MM.1S (cell line): ENCODE data around the gene TRPV4.

Source experiments
- EZH2 ChIP-seq: fragments of 300-600 bp; sonication (generic); optimal IDR thresholded peaks from 2 replicates; pipeline ENCODE3; 2017; ENCODE audit warnings: low read depth, mild to moderate bottlenecking, antibody characterized with exemption, low read length, mixed read lengths
- EZH2phosphoT487 ChIP-seq: fragments of 300-600 bp; sonication (generic); IDR thresholded peaks from 2 replicates; pipeline ENCODE4 v1.6.1; 2018; ENCODE audit warnings: antibody characterized with exemption, low read length
- TF ChIP-seq, protein P1 (sequence below): fragments of 300-600 bp; sonication (generic); IDR thresholded peaks from 2 replicates; pipeline ENCODE4 v1.5.1; 2016; ENCODE audit warnings: antibody characterized with exemption, low read length, mixed read lengths

DNA sequence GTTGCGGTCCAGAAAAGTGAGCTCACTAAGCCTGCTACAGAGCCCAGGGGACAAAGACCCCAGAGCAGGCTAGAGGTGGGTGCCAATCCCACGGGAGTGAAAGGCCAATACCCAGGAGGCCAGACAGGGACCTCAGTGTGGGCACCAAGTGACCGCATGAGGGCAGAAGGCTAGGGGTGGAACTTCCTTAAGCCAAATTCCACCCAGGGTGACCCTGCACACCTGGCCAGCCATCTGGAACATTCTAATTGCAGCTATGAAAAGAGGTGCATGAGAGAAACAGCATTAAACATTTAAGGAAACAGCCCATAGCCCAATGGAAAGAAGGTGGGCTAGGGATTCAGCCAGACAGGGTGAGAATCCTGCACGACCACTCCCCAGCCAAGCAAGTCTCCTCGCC is 27.8 kb upstream of the TRPV4 start:
- TF ChIP-seq, protein P1, sequence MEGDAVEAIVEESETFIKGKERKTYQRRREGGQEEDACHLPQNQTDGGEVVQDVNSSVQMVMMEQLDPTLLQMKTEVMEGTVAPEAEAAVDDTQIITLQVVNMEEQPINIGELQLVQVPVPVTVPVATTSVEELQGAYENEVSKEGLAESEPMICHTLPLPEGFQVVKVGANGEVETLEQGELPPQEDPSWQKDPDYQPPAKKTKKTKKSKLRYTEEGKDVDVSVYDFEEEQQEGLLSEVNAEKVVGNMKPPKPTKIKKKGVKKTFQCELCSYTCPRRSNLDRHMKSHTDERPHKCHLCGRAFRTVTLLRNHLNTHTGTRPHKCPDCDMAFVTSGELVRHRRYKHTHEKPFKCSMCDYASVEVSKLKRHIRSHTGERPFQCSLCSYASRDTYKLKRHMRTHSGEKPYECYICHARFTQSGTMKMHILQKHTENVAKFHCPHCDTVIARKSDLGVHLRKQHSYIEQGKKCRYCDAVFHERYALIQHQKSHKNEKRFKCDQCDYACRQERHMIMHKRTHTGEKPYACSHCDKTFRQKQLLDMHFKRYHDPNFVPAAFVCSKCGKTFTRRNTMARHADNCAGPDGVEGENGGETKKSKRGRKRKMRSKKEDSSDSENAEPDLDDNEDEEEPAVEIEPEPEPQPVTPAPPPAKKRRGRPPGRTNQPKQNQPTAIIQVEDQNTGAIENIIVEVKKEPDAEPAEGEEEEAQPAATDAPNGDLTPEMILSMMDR: no peak
- TF ChIP-seq EZH2: no peak
- TF ChIP-seq EZH2phosphoT487: no peak
